C1 segment of cervical spinal cord (tissue), 14 donors: Measurements from ENCODE around the gene PHF5A.

Experiments
- DNase-seq, 14 donors: peaks; one replicate each; lab custom pipeline; 2025; lab: John Stamatoyannopoulos, UW

The PHF5A gene, protein sequence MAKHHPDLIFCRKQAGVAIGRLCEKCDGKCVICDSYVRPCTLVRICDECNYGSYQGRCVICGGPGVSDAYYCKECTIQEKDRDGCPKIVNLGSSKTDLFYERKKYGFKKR

GRCh38 chr22:41468381-41469217, at the start of gene PHF5A, which contains the start of gene ACO2:
Gene PHF5A (minus strand): TSS chr22:41468692. CDS start chr22:41468653, 39 bp downstream.
Gene ACO2 (plus strand): TSS chr22:41469117. CDS start chr22:41469147, 30 bp downstream.
- peak; percentile 87 to 100 (median 98) for DNase-seq

GRCh38 chr22:41518048-41518347, 49.5 kb upstream of the PHF5A start:
- DNase-seq, result no peak

- DNase-seq, result peak in 12 of 14 donors; percentile 44 to 86 (median 74)
These were observed 48.9 kb upstream of the PHF5A start for GRCh38 chr22:41517172-41518047.

DNA sequence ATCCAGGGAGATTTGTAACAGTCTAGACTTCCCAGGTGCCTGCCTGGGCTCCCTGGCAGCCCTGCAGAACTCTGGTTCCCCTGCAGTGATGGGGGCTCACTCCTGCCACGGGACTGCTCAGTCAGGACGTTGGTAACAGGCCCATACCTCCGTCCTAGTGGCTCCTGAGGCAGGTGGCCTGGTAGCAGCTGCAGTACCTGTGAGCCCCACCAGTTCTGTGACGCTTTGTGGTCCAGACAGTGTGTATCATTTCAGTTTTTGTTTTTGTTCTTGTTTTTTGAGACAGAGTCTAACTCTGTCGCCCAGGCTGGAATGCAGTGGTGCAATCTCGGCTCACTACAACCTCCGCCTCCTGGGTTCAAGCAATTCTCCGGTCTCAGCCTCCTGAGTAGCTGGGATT, 48.0 kb upstream of the PHF5A start:
- DNase-seq, result no peak

DNA sequence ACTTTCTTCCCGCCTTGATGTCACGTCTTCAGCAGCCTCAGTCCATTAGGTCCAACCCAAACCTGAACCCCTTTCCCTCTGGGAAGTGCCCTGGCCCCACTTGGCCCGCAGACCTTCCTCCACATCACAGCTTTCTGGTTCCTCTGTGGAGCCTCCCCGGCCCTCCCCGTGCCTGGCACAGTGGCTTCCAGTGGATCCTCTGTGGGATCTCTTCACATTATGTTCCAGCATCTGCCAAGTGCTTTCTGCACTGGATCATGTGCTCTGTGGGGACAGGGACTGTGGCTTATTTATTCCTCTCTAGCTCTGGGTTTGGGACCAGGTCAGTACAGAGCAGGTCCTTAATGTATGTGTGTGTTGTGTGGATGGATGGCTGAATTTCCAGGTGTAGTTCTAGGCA, 44.9 kb upstream of the PHF5A start:
- DNase-seq, result peak in 9 of 14 donors; percentile 39 to 66 (median 49)

GRCh38 chr22:41512421-41513194, 44.1 kb upstream of the PHF5A start:
- peak in 2 of 14 donors; percentile 28 to 51 for DNase-seq

GRCh38 chr22:41511521-41511968, 43.1 kb upstream of the PHF5A start:
- peak in 1 of 14 donors; percentile 76 for DNase-seq

GRCh38 chr22:41508770-41509170, 40.3 kb upstream of the PHF5A start:
- DNase-seq, result peak in 13 of 14 donors; percentile 28 to 87 (median 79)

GRCh38 chr22:41507330-41508063, 39.0 kb upstream of the PHF5A start:
- peak in 1 of 14 donors; percentile 72 for DNase-seq

DNA sequence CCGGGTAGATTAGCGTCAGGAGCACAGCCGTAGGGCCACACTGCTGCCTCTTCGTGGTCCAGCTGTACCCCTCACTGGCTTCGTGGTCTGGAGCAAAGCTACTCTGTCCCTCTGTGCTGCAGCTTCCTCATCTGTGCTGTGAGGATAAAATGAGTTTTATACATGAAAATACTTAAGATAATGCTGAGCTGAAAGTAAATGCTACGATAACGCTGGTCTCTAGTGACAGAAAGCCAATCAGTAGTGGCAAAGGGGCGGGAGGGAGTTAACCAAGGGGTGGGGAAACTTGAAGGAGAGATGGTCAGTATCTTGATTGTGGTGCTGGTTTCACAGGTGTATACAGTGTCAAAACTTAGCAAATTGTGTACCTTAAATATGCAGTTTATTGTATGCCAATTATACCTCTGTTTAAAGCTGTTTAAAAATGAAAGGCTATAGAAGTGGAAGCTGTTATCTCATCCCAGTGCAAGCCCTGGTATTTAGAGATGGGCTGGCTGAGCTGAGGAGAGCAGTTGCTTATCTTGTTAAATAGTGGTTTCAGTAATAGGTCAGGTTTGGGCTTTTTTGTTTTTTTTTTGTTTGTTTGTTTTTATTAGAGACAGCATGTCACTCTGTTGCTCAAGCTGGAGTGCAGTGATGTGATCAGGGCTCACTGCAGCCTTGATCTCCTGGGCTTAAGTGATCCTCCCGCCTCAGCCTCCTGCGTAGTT, 37.2 kb upstream of the PHF5A start:
- DNase-seq, result no peak

GRCh38 chr22:41504816-41505215, 36.3 kb upstream of the PHF5A start:
- no peak for DNase-seq

DNA sequence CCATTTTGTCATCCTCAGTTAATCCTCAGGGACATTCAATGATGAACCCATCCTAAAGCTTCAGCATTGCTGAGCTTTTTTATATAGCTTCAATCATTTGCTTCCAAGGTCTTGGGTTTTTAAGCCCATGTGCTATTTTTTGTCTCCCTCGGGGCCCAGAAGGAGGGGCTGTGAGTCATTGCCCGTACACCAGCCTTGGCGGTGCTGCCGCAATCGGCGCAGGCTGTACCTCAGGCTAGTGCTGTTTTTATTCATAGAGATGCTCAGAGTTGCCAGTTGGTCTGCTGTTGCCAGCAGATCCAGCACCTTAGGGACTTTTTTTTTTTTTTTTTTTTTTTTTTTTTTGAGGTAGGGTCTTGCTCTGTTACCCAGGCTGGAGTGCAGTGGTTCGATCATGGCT, 35.9 kb upstream of the PHF5A start:
- peak in 2 of 14 donors; percentile 18 to 64 for DNase-seq

DNA sequence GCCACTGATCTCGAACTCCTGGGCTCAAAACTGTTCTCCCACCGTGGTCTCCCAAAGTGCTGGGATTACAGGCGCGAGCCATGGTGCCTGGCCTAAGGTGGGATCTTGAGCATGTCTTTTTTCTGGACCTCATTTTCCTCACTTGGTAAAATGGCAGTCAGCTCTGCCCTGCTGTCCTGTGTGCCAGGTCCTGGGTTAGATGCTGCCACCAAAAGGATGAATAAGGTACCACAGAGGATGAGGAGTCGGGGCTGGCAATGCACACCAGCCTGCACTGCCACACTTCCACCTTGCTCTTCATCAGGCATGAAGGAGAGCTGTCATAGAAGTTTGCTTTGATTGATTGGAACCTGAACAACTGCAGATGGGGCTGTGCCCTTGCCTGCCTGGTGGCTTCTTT, 32.7 kb upstream of the PHF5A start:
- DNase-seq, result no peak

DNA sequence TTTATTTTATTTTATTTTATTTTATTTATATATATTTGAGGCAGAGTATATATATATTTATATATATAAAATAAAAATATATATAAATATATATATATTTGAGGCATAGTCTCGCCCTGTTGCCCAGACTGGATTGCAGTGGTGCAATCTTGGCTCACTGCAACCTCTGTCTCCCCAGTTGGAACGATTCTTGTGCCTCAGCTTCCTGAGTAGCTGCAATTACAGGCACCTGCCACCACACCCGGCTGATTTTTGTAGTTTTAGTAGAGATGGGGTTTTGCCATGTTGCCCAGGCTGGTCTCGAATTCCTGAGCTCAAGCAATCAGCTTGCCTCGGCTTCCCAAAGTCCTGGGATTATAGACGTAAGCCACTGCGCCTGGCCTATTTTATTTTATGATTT, 31.8 kb upstream of the PHF5A start:
- DNase-seq, result no peak

DNA sequence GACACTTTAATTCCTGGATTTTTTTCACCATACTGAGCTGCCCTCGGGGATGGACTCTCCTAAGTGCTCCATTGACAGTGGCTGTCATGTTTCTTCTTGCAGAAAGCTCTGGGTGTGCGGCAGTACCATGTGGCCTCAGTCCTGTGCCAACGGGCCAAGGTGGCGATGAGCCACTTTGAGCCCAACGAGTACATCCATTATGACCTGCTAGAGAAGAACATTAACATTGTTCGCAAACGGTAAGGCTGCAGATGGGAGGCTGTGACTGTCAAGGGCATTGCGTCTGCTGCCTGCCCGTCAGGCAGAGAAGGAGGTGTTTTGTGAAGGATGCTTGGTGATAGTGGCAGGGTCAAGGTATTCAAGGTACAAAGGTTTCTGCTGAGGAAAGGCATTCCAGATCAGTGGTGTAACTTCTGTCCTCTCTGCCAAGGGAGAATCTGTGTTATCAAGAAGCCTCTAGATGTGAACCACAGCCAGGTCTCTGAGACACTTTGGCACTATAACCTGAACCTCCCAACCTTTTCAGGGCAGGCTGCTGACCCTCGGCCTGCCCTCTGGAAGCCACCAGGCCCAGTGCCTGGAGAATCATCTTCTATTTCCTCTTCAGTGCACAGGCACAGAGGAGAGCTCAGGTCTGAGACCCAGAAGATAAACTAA, 31.3 kb upstream of the PHF5A start:
- peak in 2 of 14 donors; percentile 16 to 67 for DNase-seq

- DNase-seq, result no peak
These were observed 29.9 kb upstream of the PHF5A start for GRCh38 chr22:41498303-41498835.

- peak in 2 of 14 donors; percentile 13 to 47 for DNase-seq
These were observed 23.0 kb upstream of the PHF5A start for GRCh38 chr22:41491374-41492100.

- DNase-seq, result no peak
These were observed 20.3 kb upstream of the PHF5A start for GRCh38 chr22:41488596-41489385.
